GM19238 (cell line): ENCODE measurements around the gene PDE3A.

Experiments
- DNase-seq: peaks from one replicate; pipeline ENCODE4 v3.0.0; 2011; ENCODE audit warnings: low spot score; ENCODE audit not compliant: insufficient read length

Gene PDE3A

GRCh38 chr12:20490213-20490612 lies 121.9 kb downstream of the PDE3A start:
- DNase-seq, result no peak

GRCh38 chr12:20491290-20491689 lies 123.0 kb downstream of the PDE3A start:
- DNase-seq, result no peak

GRCh38 chr12:20492251-20492760 lies 124.0 kb downstream of the PDE3A start:
- no peak for DNase-seq

GRCh38 chr12:20493934-20494333 lies 125.6 kb downstream of the PDE3A start:
- no peak for DNase-seq

GRCh38 chr12:20494851-20495250 lies 126.5 kb downstream of the PDE3A start:
- DNase-seq, result no peak

- no peak for DNase-seq
Measured at GRCh38 chr12:20495997-20496396, 127.7 kb downstream of the PDE3A start.

- no peak for DNase-seq
Measured at GRCh38 chr12:20497707-20498106, 129.4 kb downstream of the PDE3A start.

GRCh38 chr12:20501958-20502357 lies 133.6 kb downstream of the PDE3A start:
- no peak for DNase-seq

GRCh38 chr12:20503858-20504257 lies 135.5 kb downstream of the PDE3A start:
- DNase-seq, result no peak

- no peak for DNase-seq
Measured at GRCh38 chr12:20505056-20505455, 136.7 kb downstream of the PDE3A start.

- DNase-seq, result no peak
Measured at GRCh38 chr12:20507056-20507455, 138.7 kb downstream of the PDE3A start.

GRCh38 chr12:20507711-20508110 lies 139.4 kb downstream of the PDE3A start:
- DNase-seq, result no peak

- no peak for DNase-seq
Measured at GRCh38 chr12:20508359-20508758, 140.0 kb downstream of the PDE3A start.

- DNase-seq, result no peak
Measured at GRCh38 chr12:20508962-20509361, 140.6 kb downstream of the PDE3A start.

GRCh38 chr12:20510811-20511210 lies 142.5 kb downstream of the PDE3A start:
- no peak for DNase-seq

GRCh38 chr12:20513189-20513588 lies 144.9 kb downstream of the PDE3A start:
- DNase-seq, result no peak

GRCh38 chr12:20514598-20514997 lies 146.3 kb downstream of the PDE3A start:
- DNase-seq, result no peak

GRCh38 chr12:20520532-20520931 lies 152.2 kb downstream of the PDE3A start:
- DNase-seq, result no peak

GRCh38 chr12:20523658-20524057 lies 155.3 kb downstream of the PDE3A start:
- no peak for DNase-seq

GRCh38 chr12:20524113-20524512 lies 155.8 kb downstream of the PDE3A start:
- no peak for DNase-seq

GRCh38 chr12:20525064-20525610 lies 156.8 kb downstream of the PDE3A start:
- no peak for DNase-seq

GRCh38 chr12:20527417-20528163 lies 159.3 kb downstream of the PDE3A start:
- DNase-seq, result no peak

- no peak for DNase-seq
Measured at GRCh38 chr12:20528208-20528607, 159.9 kb downstream of the PDE3A start.
